HPDE6-E6E7 (cell line): ENCODE measurements around the gene CD22.

ENCODE experiments used
- DNase-seq: peaks from one replicate; pipeline ENCODE4 v3.0.0; 2011; ENCODE audit warnings: missing footprints; ENCODE audit errors: extremely low spot score

The CD22 gene

DNA sequence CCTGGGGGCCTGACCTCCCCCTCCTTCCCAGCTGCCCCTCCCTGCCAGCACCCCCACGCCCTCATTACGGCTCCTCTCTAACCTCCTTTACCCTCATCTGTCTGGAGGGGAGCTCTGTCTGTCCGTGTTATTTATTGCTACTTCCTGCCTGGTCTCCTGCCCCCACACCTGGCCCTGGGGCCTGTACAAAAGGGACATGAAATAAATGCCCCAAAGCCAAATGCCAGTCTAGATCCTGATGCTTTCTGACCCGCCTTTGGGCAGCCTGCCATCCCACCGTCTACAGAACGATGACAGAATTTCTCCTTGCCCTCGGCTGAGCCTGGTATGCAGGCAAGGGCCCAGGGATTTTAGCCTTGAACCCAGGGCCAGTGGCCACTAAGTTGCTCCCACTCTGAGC is 15.4 kb upstream of the CD22 start:
- DNase-seq: no peak

DNA sequence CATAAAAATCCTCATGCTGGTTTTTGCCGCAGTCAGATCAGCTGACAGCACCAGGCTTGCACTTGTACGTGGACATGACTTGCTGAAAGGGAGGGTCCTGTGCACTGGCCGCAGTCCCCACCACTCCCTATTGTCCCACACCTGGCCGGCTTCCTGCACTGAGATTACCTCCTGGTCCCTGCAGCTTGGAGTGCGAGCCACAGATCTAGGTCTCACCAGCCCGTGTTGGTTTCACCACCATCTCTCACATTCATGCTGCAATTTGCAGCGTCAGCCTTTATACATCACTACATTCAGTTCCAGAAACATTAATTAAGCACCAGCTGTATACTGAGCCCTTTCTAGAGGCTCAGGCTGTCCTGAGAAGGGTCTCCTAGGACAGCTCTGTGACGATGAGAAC is 15.0 kb upstream of the CD22 start:
- no peak for DNase-seq

DNA sequence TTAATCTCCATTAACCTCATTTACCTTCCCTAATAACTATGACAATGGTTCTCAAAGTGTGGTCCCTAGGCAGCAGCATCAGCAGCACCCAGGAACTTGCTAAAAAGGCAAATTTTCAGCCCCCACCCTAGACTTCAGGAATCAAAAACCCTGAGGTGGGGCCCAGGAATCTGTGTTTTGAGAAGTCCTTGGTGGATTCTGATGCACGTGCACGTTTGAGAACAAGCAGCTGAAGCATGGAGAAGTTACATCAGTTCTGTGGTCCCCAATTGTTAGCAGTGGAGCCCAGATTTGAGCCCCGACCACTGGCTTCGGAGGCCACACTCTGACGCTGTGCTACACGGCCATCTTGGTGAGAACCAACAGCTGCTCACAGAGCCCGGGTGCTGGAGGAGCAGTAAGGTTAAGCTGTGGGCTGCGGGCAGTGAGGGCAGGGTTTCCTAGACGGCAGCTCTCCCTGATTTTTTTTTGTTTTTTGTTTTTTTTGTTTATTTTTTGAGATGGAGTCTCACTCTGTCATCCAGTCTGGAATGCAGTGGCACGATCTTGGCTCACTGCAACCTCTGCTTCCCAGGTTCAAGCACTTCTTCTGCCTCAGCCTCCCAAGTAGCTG is 14.0 kb upstream of the CD22 start:
- no peak for DNase-seq

DNA sequence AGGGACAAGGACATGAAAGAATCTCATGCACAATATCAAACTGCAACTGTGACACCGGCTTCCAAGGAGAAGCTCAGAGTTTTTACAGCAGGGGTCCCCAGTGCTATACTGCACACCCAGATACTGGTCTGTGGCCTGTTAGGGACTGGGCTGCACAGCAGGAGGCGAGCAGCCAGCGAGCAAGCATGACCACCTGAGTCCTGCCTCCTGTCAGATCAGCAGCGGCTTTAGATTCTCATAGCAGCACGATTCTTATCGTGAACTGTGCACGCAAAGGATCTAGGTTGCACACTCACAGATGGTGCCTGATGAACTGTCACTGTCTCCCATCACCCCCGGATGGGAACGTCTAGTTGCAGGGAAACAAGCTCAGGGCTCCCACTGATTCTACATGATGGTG is 13.1 kb upstream of the CD22 start:
- DNase-seq: no peak

DNA sequence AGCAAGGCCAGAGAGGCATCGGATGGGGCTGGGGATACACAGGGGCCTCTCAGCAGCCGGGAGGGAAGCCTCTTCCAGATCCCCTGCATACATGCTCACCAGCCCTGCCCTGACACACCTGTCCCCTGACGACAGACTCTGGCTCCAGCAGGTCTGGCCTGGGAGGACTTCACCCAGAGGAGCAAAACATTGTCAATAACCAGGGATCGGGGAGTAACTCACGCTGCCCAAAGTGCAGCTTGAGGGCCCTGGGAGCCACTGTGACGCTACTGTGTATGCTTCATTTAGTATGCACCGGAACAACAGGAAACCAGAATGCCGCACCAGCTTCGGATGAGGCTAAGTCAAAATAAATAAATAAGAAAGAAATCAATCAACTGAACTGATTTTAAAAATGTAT is 12.4 kb upstream of the CD22 start:
- no peak for DNase-seq

DNA sequence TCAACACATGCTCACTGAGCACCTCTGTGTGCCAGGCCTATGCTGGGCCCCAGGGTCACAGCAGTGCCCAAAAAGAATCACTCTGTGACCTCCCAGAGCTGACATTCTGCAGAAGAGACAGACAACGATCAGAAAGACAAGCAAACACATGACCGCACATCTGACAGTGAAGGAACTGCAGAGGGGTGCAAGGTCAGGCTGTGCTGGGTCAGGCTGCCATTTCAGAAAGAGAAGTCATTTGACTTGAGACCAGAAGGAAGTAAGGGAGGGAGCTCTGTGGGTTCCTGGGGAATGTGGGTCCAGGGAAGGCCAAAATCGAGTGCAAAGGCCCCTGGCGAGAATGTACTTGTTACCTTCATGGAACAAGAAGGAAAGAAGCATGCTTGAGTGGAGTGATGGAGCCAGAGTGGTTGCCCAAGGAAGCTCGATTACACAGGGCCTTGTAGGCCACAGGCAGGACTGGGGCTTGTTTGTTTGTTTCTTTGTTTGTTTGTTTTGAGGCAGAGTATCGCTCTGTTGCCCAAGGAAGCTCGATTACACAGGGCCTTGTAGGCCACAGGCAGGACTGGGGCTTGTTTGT is 11.4 kb upstream of the CD22 start:
- DNase-seq: no peak

DNA sequence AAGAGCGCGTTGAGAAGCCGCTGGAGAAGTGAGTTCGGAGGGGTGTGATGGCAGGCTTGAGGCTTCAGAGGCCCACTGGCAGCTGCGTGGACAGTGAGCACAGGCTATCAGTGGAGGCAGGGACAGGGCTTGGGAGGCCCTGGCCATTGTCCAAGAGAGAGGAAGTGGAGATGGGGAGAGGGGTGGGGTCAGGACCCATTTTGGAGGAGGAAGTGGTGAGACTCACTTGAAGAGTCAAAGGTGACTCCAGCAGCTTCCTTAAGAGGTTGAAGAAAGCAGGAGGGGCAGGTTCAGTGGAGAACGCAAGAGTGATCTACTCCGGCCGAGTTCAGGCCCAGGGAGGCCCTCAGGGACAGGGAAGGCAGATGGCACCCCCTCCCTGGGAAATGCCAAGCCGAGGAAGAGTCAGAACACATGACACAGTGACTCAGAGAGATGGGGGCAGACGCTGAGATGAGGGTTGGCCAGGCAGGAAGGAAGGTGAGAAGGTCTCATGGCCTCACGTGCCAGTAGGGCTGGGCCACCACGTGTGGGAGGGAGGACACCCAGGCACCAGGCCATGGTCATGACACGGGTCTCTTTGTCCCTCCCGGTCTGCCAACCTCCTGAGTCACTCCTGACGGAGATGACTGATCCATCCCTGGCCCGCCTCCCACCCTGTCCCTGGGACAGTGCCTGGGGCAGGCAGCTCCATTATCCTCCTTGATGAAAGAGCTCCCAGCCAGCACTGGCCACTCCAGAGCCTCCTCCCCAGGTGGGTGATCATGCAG is 10.1 kb upstream of the CD22 start:
- DNase-seq: peak; percentile 88

DNA sequence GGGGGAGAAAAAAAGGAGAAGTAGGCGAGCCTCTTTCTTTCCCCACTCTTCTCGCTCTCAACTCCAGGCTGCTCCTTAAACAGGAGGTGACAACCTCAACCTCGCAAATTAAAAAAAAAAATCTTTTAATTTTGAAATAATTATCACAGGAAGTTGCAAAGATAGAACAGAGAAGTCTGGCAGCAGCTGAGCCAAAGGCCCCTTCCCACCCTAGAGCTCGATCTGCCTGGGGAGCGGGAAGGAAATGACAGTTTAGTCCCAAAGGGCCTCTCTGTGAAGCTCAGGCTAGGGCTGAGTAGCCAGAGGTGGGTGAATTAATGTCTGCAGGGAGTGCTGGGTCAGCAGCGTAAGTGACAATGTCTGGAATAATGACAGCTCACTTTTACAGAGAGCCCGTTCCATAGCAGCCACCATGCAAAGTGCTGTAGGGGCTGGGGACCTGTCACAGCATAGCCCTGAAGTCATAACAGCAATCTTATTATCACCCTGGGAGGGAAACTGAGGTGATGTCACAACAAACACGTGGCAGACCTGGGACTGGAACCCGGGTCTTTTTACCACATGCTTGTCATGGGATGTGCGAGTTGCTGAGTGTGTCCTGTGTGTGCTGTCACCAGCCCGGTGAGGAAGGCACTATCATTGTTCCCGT is 8.8 kb upstream of the CD22 start:
- DNase-seq: no peak

DNA sequence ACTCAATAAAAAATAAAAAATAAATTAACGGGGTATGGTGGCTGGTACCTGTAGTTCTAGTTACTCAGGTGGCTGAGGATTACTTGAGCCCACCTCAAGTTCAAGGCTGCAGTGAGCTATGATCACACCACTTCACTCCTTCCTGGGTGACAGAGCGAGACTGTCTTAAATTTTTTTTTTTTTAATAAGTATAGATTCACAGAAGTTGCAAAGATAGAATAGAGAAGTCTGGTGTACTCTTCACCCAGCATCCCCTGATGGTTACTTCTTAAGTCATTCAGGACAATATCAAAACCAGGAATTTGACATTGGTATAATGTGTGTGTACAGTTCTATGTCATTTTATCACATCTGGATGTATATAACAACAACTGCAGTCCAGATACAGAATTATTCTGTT is 7.7 kb upstream of the CD22 start:
- DNase-seq: no peak

DNA sequence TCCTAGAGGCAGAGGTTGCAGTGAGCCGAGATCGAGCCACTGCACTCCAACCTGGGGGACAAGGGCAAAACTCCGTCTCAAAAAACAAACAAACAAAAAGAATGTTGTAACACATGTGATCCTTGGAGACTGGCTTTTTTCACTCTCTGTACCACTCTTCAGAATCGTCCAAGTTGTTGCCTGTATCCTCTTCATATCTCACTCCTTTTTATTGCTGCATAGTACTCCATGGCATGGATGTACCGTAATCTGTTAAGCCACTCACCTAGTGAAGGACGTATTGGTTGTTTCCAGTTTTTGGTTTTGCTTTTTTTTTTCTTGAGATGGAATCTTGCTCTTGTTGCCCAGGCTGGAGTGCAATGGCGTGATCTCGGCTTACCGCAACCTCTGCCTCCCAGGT is 7.0 kb upstream of the CD22 start:
- DNase-seq: no peak

DNA sequence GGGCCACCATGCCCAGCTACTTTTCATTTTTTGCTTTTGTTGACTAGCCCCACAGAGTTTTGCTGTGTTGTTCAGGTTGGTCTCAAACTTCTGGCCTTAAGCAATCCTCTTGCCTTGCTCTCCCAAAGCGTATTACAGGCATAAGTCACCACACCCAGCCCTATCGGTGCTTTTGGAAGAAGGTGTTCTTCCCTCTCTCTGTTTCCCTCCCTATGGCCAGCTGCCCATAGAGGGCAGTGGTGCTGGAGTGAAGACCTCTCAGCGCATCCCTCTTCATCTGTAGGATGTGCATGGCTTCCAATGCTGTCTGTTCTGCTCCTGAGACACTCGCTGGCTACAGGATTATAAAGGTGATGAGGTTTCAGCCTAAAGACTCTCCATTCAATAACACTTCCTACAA is 1.3 kb upstream of the CD22 start:
- no peak for DNase-seq

DNA sequence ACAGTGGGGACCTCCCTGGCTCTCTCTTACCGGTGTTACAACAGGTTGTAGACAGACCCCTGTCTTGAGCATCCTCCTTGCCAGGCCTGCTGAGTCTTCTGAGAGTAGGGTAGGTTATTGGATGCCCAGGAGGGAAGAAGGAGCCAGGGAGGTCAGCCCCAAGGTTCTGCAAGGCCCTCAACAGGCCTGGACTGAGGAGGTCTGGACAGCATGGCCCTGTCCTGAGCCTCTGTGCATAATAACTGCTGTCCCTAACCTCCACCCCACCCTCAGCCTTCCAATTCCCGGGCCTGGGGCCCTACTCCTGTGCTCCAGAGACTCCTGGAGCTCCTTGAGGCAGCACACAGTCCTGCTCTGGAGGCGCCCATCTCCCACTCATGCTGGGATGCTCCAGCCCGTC is 336 bp downstream of the CD22 start:
- no peak for DNase-seq

DNA sequence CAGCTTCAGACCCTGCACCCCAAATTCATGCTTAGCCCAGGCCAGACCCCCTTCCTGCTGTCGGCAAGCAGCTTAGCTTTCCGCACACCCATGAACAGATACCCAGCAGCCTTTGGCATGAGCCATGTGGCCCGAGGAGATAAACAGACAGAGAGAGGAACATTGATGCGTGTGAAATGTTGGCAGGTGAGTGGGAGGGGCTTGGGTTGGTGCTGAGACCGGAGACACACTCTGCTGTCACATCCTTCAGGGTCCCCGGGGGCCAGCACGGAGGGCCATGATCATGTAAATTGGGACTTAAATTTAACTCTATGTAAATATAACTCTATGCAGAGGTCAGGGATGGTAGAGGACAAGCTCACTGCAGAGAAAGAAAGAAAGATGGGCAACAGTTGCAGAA is 1.5 kb downstream of the CD22 start:
- no peak for DNase-seq

DNA sequence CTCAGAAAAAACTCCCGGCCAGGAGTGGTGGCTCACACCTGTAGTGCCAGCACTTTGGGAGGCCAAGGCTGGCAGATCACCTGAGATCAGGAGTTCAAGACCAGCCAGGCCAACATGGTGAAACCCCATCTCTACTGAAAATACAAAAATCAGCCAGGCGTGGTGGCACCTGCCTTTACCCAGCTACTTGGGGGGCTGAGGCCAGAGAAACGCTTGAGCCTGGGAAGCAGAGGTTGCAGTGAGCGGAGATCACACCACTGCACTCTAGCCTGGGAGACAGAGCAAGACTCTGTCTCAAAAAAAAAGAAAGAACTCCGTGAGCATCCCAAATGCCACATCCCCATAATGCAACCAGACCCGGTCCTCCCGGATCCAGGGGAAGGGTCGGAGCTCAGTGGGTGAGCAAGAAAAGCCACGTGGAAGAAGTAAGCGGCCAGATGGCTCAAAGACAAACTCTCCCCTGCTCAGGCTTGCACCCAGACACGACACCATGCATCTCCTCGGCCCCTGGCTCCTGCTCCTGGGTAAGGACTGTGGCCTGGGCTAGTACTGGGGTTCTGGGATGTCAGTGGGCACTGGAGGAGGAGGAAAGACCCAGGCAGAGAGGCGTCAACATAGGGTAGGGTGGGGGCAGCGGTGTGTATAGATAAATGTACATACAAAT is 2.7 kb downstream of the CD22 start:
- no peak for DNase-seq

DNA sequence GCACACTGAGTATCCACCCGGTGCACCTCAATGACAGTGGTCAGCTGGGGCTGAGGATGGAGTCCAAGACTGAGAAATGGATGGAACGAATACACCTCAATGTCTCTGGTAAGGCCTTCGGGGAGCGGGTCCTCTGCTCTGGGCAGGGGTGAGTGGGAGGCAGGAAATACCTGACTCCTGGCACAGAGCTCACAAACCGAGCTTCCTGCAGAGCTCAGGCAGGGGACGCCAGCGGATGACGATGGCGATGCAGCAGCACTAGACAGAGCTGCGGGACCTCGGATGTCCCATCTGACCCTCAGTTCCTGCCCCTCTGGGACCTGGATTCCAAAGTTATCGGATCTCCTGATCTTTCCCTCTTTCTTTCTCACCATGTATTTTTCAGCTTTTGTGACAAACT is 3.8 kb downstream of the CD22 start:
- DNase-seq: no peak

DNA sequence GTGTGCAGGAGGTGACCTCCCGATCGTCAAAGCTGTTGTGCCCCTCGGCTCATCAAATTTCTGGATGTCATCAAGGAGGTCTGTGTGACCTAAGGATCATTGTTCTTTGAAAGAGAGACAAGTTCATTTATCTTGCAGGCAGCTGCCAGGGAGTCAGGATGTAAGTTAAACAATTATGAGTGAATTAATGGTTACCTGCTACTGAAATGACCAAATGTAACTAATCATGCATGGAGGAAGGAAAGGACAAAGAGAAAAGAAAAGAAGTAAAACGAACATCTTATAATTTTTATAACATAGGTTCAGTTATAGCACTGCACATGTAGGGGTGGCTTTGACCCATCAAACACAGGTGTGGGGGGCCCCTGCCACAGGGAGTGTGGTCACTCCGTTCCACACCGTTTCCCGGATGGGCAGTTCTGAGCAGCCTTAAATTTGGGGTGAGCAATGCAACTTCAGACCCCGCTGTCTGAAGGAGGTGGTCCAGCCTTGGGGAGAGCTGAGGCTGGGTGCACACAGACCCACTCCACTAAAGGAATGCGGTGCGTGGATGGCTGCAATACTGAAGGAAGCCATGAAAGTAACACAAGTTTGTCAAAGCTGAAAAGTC is 5.3 kb downstream of the CD22 start:
- no peak for DNase-seq

DNA sequence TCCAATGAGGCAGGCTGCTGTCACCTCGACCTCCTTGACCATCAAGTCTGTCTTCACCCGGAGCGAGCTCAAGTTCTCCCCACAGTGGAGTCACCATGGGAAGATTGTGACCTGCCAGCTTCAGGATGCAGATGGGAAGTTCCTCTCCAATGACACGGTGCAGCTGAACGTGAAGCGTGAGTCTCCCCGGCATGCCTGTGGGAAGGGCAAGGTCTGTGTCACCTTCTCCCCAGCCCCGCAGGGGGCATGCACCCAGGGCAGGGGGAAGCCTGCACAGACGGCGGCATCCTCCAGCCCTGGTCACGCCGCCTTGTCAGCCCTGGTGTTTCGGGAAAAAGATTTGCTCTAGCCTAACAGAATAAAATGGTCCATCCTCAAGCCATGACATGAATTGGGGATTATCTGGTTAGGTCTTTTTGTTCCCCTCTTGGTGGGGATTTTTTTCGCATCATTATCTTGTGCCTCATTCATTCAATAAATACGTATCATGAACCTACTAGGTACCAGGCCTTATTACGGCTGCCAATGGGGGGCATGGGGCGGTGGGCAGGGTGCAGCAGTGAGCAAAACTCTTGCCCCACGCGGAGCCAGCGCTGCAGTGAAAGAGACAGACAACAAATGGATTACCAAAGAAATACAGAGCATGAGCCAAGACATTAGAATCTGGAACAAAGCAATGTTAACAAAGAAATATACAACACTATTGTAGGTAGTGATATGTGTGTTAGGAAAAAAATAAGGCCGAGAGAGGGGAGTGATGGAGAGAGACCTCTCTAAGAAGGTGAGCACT is 7.4 kb downstream of the CD22 start:
- no peak for DNase-seq

DNA sequence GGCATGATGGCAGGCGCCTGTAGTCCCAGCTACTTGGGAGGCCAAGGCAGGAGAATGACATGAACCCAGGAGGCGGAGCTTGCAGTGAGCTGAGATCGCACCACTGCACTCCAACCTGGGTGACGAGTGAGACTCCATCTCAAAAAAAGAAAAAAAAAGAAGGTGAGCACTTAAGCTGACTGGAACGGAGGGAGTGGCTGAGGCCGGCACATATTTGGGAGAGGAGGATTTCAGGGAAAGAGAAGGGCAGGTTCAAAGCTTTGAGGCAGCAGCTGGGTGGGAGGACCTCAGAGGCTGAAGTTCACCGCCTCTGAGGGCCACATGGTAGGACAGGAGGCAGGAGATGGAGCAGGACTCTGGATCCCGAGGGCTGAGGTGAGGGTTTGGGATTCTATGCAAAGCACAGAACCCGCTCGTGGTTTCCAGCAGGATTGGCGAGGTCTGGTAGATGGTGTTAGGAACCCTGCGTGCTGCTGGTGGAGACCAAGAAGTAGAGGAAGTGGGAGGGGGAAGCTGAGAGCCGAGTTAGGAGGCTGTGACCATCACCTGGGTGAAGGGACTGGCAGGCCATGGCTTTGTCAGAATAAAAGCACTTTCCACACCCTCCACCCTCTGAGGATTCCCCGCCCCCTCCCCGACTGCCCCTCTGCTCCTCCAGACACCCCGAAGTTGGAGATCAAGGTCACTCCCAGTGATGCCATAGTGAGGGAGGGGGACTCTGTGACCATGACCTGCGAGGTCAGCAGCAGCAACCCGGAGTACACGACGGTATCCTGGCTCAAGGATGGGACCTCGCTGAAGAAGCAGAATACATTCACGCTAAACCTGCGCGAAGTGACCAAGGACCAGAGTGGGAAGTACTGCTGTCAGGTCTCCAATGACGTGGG is 8.4 kb downstream of the CD22 start:
- DNase-seq: no peak

DNA sequence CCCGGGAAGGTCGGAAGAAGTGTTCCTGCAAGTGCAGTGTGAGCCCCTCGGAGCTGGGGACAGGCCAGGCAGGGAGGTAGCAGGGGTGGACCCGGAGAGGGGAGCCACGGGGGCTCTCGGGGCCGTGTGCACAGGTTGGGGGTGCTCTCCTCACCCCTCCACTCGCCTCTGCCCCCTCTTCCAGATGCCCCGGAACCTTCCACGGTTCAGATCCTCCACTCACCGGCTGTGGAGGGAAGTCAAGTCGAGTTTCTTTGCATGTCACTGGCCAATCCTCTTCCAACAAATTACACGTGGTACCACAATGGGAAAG is 9.0 kb downstream of the CD22 start:
- no peak for DNase-seq

DNA sequence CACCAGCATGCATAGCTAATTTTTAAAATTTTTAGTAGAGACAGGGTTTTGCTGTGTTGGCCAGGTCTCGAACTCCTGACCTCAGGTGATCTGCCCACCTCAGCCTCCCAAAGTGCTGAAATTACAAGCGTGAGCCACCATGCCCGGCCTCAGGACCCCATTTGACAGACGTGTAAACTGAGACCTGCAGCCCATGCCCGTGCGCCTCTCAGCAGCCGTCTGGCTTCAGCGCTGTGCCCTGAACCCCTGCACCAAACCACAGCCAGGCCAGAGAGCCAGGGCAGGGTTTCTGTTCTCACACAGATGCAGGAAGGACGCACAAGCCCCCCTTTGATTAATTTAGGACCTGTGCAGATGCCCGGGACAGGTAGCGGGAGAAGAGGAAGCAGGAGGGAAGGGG is 11.4 kb downstream of the CD22 start:
- DNase-seq: no peak
